HG03342 (cell line): ENCODE measurements around the gene TOR1AIP2.
"Not testable (repeated sequence)": the region's sequence is repeated elsewhere in the genome, so short reads cannot be mapped to it uniquely, and the experiment has no call there.

ENCODE experiments used
- ATAC-seq: cut with Tn5 transposase; IDR thresholded peaks from one replicate; pipeline ENCODE4 v1.9.1; 2021; ENCODE audit warnings: mild to moderate bottlenecking, moderate library complexity; ENCODE audit not compliant: unreplicated experiment

TOR1AIP2 gene

GRCh38 chr1:179876300-179876715 lies 1.3 kb downstream of the TOR1AIP2 start:
- no peak for ATAC-seq

GRCh38 chr1:179875596-179876299 lies 1.9 kb downstream of the TOR1AIP2 start:
- ATAC-seq = no peak

- no peak for ATAC-seq
Measured at GRCh38 chr1:179873438-179873851, 4.2 kb downstream of the TOR1AIP2 start.

GRCh38 chr1:179872558-179872957 lies 5.0 kb downstream of the TOR1AIP2 start:
- no peak for ATAC-seq

GRCh38 chr1:179871940-179872339 lies 5.7 kb downstream of the TOR1AIP2 start:
- no peak for ATAC-seq

GRCh38 chr1:179870870-179871269 lies 6.7 kb downstream of the TOR1AIP2 start:
- ATAC-seq = no peak

- ATAC-seq = peak; percentile 73
Measured at GRCh38 chr1:179867493-179868330, 9.9 kb downstream of the TOR1AIP2 start.

GRCh38 chr1:179866616-179867015 lies 11.0 kb downstream of the TOR1AIP2 start:
- no peak for ATAC-seq

GRCh38 chr1:179865377-179865776 lies 12.2 kb downstream of the TOR1AIP2 start:
- ATAC-seq = no peak

GRCh38 chr1:179860652-179861051 lies 17.0 kb downstream of the TOR1AIP2 start:
- ATAC-seq = no peak

- ATAC-seq = no peak
Measured at GRCh38 chr1:179857009-179857408, 20.6 kb downstream of the TOR1AIP2 start.

GRCh38 chr1:179856296-179856695 lies 21.3 kb downstream of the TOR1AIP2 start:
- ATAC-seq = no peak

- ATAC-seq = not testable (repeated sequence)
Measured at GRCh38 chr1:179855831-179856230, 21.8 kb downstream of the TOR1AIP2 start.

GRCh38 chr1:179853102-179853501 lies 24.5 kb downstream of the TOR1AIP2 start:
- no peak for ATAC-seq

- no peak for ATAC-seq
Measured at GRCh38 chr1:179848233-179848632, 29.4 kb downstream of the TOR1AIP2 start.

- no peak for ATAC-seq
Measured at GRCh38 chr1:179840107-179840506, 37.5 kb downstream of the TOR1AIP2 start.

GRCh38 chr1:179836686-179837445 lies 40.7 kb downstream of the TOR1AIP2 start:
- not testable (repeated sequence) for ATAC-seq

- ATAC-seq = no peak
Measured at GRCh38 chr1:179831852-179832699, 45.5 kb downstream of the TOR1AIP2 start.

- no peak for ATAC-seq
Measured at GRCh38 chr1:179831225-179831624, 46.4 kb downstream of the TOR1AIP2 start.

- ATAC-seq = no peak
Measured at GRCh38 chr1:179828554-179829110, 49.0 kb downstream of the TOR1AIP2 start.
